Stimulated activated CD4-positive, alpha-beta T cell treated with anti-CD3 and anti-CD28 coated beads, Interleukin-4, amount 100 ng/mL, for 4 hours (primary cell): ENCODE results near the gene KRT8.
"Not testable (repeated sequence)": the region's sequence is repeated elsewhere in the genome, so short reads cannot be mapped to it uniquely, and the experiment has no call there.

Experiments used
- DNase-seq, 2 experiments: peaks; one replicate each; pipeline ENCODE4 v3.0.0-alpha.2; 2020

KRT8 gene

GRCh38 chr12:52873832-52874572 lies 30.9 kb downstream of the KRT8 start:
- peak; percentile 57 to 59 for DNase-seq

- DNase-seq, result no peak
Measured at GRCh38 chr12:52873513-52873831, 31.4 kb downstream of the KRT8 start.

GRCh38 chr12:52872644-52873389 lies 32.1 kb downstream of the KRT8 start:
- no peak for DNase-seq

GRCh38 chr12:52871291-52872039 lies 33.4 kb downstream of the KRT8 start:
- no peak for DNase-seq

GRCh38 chr12:52870361-52871290 lies 34.2 kb downstream of the KRT8 start:
- peak; percentile 62 to 77 for DNase-seq

GRCh38 chr12:52867642-52868041 lies 37.2 kb downstream of the KRT8 start:
- DNase-seq, result peak; percentile 36 to 59

GRCh38 chr12:52867152-52867551 lies 37.7 kb downstream of the KRT8 start:
- no peak for DNase-seq

GRCh38 chr12:52865090-52865944 lies 39.6 kb downstream of the KRT8 start:
- no peak for DNase-seq

- DNase-seq, result no peak
Measured at GRCh38 chr12:52862023-52862422, 42.9 kb downstream of the KRT8 start.

GRCh38 chr12:52861511-52861910 lies 43.4 kb downstream of the KRT8 start:
- no peak for DNase-seq

- no peak for DNase-seq
Measured at GRCh38 chr12:52860102-52860823, 44.6 kb downstream of the KRT8 start.

- no peak for DNase-seq
Measured at GRCh38 chr12:52857500-52857899, 47.4 kb downstream of the KRT8 start.

- no peak for DNase-seq
Measured at GRCh38 chr12:52856787-52857186, 48.1 kb downstream of the KRT8 start.

GRCh38 chr12:52856077-52856476 lies 48.8 kb downstream of the KRT8 start:
- not testable (repeated sequence) for DNase-seq

GRCh38 chr12:52851787-52852186 lies 53.1 kb downstream of the KRT8 start:
- no peak for DNase-seq

GRCh38 chr12:52850681-52851080 lies 54.2 kb downstream of the KRT8 start:
- no peak for DNase-seq

GRCh38 chr12:52849511-52849910 lies 55.4 kb downstream of the KRT8 start:
- no peak for DNase-seq

GRCh38 chr12:52848661-52849255 lies 56.1 kb downstream of the KRT8 start, which contains the start of gene KRT78:
Gene KRT78, minus strand, starts transcription at chr12:52848994. Its CDS starts 64 bp downstream, at chr12:52848930.
- no peak for DNase-seq

- DNase-seq, result no peak
Measured at GRCh38 chr12:52847335-52848102, 57.4 kb downstream of the KRT8 start.
